Activated T-cell treated with anti-CD3 and anti-CD28 coated beads for 24 hours (primary cell): ENCODE results near the gene TBCD.
"Not testable (repeated sequence)": the region's sequence is repeated elsewhere in the genome, so short reads cannot be mapped to it uniquely, and the experiment has no call there.

Experiments used
- DNase-seq: peaks from one replicate; pipeline ENCODE4 v3.0.0-alpha.2; 2020; ENCODE audit warnings: low read depth

TBCD gene

DNA sequence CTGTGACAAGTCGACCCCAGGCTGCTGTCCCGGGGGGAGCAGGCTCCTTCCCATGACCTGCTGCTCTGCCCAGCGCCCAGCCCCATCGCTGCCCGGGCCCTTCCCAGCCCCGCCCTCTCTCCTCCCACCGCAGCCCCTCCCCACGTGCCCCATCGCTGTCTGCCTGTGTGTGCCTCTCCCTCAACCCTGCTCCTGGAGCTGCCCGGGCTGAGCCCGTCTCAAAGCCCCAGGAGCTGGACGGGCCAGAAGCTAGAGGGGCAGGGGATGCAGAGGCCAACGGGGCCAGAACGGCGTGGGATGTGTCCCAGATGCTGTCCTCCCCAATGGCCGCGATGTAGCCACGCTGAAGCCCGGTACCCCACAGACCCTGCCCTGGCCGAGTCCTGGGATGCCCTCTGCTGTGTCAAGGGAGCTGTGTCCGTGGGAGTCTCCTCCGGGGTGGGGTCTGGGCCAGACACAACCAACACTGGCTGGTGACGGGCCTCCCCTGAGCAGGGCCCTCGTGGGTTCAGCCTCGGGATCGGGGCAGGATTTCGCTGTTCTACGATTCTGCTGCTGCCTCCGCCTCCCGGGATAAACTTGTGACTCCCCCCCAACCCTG, 206.2 kb downstream of the TBCD start:
- no peak for DNase-seq

DNA sequence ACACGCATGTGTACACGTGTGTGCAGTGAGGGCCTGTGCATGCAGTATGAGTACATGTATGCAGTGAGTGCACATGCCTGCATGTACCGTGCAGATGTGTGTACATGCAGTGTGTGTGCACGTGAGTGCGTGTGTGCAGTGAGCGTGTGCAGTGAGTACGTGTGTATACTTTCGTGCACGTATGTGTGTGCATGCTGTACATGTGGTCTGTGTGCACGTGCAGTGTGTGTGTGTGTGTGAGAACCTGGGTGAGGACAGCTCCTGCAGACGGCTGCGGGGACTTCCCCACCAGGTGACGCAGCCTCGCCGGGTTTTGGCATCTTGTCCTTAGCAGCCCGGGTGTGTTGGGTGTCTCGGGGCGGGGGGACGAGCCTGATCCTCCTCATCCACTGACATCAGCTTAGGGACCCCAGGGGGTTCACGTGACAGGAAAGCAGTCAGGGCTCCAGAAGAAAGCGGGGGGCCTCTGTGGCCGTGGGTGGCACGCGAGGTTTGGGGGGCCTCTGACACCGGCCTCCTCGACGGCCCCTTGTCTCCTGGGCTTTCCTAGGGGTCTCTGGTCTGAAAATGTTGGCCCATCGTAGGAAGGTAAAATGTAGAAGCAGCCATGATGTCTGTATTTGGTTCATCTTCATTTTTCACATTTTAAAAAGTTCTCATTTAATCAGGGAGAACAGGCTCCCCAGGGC, 207.5 kb downstream of the TBCD start:
- no peak for DNase-seq

DNA sequence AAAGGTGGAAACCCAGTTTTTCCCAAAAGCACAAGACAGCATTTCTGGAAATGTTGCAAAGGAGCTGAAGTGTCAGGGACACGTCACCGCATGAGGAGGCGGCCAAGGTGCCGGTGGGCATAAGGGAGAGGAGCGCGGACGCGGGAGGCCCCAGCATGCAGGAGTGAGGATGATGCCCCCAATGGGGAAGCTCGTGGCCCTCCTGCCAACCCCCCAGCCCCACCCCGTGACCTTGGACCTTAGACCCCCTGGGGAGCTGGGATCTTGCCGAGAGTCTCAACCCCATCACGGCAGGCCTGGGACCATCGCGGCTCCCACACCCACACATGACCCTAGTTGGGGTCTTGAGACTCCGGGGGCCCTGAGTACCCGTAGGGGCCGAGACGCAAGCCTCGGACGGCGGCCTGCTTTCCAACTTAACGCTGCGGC, 208.1 kb downstream of the TBCD start:
- DNase-seq, result no peak

DNA sequence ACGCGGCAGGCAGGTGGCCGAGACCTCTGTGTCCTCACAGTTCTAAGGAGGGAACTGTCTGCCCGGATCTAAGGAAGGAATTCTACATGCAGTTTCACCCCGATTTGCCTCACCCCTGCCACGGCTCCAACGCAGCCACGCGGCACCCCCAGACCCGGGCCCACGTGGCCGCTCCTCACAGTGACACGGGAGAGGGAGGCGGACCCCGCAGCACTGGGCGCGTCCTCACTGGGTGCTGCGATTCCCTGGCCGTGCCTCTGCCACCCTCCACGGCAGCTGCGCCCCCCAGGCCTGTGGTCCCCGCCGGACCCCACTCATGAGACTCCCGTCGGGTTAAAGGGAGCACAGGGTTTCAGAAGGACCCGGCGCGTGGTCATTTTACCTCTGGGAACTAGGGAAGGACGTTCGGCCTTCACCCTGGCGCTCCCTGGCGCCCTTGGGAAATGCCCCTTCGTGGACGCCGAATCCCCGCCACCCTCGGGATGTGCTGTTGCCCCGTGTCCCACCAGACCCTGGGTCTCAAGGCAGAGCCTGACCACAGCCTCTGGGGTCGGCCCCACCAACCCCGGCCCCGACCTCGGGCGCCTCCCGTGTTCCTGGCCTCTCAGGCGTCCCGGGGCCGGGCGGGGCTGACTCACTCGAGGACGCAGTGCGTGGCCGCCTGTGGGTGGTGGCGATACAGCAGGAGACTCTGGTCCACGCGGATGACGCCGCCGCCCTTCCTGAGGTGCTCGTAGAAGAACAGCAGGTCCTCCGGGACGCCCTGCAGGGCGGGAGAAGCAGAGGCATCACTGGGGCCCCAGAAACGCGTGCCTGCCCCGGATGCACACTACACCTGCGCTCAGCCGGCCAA, 208.8 kb downstream of the TBCD start:
- no peak for DNase-seq

DNA sequence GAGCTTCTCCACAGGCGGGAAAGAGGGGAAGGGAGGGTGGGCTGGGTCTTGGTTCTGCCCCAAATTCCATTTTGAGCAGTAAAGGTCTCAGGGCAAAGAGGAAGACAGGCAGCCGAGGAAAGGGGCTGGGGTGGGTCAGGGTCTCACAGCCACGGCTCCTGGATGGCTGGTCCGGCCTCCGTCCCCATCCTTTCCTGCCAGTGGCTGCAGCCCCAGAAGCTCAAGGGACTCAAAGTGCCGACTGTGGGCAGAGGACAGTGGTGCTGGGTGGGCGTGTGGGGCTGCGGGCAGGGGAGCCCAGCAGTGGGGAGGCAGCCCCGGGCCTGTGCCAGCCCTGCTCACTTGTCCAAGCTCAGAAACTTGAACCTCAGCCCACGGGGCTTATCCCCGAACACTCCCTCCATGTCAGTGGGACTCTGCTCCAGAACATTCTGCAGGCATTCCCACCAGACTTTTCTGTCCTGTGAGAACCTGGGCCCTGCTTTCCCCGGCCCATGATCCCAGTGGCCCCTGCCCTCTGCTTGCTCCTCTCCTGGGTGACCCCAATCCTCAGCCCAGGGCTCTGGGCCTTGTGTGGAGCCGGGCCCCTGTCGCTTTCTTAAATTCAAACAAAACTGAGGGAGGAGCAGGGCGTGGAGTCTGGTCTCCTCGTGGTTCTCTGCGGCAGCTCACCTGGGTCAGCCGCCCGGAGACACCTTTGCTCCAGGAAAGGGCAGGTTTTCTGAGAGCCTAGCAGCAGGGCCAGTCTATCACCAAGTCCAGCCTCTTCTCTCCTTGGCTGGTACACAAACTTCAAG, 209.7 kb downstream of the TBCD start:
- DNase-seq, result no peak

DNA sequence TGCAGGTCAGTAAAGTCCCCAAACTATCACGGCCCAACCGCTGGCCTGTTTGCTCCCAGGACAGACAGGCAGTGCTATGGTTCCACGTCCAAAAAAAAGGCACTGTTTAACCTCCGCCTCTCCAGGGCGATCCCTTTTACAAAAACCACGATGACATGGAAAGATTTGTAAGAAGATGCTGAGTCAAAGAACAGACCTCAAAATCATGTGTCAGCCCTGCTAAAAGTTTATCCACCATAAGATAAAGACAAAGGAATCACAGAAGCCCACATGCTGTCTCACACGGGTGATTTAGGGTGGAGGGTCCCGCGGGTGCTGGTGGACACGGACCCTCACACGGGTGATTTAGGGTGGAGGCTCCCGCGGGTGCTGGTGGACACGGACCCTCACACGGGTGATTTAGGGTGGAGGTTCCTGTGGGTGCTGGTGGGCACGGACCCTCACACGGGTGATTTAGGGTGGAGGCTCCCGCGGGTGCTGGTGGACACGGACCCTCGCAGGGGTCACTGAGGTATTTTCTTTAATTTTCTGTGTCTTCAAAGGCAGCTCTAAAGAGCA, 210.4 kb downstream of the TBCD start:
- no peak for DNase-seq

DNA sequence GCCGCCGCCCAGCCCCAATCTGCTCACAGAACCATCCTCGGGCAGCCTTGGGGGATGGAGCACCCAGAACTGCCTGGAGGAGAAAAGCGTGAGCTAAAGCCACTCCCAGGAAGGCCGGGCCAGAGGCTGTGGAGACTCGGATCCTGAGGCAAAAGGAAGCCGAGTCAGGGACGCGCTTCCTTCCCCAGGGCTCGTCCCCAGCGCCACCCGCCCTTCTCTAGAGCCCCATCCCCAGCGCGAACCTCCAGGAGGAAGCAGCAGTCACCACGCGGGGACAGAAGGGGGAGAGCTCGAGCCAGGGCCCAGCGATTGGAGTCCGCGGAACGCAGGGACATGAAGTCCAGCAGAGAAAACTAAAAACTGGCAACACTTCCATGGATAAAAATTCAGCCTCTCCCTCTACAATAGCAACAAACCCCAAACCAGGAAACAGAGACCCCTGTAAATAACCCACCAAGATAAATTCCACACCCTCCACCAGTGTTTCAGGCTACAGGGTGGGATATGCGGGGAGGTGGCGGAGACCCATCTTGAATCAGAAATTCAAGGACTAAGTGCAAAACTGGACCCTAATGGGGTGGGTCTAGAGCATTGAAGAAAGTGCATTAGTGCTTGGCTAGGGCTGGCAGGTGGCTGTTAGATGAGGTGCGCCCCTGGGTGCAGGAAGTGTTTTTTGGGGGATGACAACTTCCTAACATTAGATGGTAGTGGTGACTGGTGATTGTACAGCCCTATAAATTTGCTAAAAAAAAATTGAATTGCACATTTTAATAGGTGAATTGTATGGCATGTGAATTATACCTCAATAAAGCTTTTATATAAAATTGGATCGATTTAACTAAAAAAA, 211.5 kb downstream of the TBCD start:
- no peak for DNase-seq

DNA sequence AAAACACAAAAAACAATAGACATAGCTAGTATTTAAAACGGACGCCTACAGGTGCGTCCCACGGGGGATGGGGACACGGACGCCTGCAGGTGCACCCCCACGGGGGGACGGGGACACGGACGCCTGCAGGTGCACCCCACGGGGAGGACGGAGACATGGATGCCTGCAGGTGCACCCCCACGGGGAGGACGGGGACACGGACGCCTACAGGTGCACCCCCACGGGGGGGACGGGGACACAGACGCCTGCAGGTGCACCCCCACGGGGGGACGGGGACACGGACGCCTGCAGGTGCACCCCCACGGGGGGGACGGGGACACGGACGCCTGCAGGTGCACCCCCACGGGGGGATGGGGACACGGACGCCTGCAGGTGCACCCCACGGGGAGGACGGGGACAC, 212.6 kb downstream of the TBCD start:
- not testable (repeated sequence) for DNase-seq

DNA sequence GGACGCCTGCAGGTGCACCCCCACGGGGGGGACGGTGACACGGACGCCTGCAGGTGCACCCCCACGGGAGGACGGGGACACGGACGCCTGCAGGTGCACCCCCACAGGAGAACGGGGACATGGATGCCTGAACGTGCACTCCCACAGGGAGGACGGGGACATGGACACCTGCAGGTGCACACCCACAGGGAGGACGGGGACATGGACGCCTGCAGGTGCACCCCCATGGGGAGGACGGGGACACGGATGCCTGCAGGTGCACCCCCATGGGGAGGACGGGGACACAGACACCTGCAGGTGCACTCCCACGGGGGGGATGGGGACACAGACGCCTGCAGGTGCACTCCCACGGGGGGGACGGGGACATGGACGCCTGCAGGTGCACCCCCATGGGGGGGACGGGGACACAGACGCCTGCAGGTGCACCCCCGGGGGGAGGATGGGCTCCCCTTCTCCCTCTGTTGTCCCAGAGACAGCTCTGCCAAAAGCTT, 213.0 kb downstream of the TBCD start:
- no peak for DNase-seq

DNA sequence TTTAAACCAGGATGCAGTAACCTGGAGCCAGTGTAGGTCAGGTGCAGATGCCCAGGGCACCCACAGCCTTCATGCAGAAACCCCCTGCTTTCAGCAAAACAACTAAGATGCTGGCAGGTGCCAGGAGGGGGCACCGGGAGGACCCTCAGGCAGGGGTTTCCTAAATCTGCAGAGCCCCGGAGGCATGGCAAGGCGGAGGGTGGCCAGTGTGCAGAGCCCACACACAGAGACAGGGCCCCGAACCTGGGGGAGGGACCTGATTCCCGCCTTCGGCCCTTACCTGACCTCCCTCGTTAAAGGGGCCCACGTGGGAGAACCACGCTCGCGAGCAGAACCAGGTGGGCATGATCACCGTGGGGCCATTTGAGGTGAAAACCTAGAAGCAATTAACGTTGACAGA, 213.5 kb downstream of the TBCD start:
- DNase-seq, result no peak

DNA sequence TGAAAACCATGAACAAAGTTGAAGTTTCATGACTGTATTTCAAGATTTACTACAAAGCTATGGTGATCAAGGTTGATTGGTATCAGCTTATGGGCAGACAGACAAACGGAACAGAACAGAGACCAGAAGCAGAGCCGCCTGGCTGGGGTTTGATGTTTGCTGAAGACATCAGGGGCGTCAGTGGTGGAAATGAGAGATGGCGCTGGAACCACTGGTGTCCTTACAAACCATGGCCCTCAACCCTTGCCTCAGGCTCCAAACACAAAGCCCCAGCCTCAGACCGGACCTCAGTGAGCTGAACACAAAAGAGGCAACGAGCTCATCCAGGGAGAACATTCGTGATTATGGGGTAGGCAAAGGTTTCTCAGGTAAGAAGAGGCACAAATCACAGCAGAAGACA, 214.6 kb downstream of the TBCD start:
- DNase-seq, result no peak

DNA sequence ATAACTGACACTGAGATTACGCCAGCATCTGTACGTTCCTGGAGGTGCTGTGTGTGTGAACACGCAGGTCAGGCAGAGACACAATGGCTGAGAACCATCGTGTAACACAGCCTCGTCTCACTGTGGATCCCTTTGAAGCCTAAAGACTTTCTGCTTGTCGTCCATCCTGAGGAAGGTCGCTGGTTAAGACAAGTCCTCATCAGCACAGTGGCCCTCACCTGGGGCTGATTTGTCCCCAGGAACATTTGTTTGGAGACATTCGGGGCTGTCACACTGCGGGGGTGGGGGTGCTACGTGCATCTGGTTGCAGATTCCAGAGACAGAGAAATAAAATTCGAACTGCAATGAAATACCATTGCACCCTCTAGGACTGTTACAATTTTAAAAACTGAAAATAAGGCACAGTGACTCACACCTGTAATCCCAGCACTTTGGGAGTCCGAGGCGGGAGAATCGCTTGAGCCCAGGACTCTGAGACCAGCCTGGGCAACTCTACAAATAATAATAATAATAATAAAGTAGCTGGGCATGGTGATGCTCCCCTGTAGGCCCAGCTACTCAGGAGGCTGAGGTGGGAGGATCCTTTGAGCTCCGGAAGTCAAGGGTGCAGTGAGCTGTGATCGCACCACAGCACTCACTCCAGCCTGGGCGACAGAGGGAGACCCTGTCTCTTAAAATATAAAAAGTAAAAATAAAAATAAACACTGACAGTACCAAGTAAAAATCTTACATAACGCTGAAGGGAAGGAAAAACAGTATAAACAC, 215.6 kb downstream of the TBCD start:
- no peak for DNase-seq

DNA sequence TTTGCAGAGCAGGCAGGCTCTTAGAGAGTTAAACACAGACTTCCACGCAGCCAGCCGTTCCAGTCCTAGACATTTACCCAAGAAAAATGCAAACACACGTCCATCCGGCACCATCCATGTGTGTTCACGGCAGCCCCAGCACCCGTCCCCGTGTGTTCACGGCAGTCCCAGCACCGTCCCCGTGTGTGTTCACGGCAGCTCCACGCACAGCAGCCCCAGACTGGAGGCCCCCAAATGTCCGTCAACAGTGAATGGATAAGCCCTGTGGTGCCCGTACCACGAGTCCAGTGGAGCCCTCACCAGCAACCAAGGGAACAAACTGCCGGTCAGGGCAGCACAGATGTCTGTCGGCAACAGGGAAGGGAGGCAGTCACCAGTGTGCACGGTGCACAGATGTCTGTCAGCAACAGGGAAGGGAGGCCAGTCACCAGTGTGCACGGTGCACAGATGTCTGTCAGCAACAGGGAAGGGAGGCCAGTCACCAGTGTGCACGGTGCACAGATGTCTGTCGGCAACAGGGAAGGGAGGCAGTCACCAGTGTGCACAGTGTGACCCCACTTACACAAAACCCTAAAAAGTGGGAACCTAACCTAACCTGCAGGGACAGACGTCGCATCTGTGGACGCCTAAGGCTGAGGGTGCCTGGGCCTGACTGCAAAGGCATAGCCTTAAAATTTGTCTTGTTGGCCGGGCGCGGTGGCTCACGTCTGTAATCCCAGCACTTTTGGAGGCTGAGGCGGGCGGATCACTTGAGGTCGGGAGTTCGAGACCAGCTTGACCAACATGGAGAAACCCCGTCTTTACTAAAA, 216.4 kb downstream of the TBCD start:
- DNase-seq, result not testable (repeated sequence)

DNA sequence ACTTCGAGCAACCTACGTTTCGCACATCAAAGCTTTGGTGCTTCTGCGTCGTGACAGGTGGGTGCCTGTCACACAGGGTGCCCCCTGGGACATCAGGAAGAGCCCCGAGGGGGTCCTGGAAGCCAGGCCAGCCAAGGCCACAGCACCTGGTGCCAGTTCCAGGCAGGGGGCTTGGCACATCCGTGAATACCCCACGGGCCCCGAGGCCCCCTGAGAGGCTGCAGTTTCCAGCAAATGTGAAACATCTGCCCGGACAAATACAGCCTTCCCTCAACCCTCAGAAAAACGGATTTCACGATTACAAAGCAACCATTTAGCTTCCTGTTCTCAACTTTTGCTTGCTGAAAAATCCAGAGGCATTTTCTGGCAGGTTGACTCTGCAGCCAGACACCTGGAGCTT, 218.2 kb downstream of the TBCD start:
- no peak for DNase-seq

DNA sequence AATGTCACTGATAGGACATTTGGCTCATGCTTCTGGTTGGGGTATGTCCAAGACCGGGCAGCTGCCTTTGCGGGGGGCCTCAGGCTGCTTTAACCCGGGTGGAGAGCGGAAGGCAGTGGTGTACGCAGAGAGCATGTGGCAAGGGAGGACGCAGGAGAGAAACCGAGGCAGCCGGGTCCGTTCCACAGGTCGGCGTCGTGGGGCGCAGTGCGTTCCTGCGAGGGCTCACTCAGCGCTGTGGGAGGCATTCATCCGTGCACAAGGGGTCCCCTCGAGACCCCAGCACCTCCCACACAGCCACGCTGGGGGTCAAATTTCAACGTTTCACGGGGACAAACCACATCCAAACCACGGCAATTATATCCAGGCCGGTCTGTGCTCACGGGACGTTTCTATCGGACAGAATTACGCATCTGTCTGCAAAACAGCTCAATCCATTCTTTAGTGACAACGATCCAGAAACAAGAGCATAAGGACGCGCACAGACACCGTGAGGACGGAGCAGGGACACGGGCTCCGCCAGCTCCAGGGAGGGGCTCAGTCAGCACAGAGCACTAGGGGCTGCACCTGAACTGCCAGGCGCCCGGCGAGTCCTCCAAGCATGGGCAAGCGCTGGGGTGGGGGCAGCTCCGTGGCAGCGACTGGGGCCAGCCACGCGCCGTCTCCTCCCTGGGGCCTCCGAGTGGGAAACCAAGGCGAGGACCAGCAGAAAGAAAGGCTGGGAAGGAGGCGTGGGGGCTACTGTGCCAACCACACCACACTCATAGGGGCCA, 219.1 kb downstream of the TBCD start:
- DNase-seq, result no peak

DNA sequence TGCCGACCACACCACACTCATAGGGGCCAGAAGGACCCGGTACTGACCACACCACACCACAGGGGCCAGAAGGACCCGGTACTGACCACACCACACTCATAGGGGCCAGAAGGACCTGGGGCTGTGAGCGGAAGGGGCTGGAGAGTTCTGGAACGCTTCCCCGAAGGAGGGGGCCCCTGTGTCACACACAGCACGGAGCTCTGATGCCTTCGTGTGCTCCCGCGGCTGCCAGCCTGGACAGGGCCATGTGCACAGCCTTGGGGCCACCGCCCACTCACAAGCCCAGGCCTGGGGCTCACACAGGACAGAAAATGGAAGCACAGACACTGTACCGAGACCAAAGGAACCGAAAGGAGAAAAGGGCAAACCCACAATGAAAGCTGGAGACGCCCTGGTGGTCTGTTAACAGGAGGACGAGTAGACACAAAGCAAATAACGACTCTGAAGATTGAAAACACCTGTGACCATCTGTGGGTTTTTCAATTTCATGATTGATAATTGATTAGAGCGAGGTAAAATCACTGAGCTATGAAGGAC, 221.0 kb downstream of the TBCD start:
- DNase-seq, result no peak

DNA sequence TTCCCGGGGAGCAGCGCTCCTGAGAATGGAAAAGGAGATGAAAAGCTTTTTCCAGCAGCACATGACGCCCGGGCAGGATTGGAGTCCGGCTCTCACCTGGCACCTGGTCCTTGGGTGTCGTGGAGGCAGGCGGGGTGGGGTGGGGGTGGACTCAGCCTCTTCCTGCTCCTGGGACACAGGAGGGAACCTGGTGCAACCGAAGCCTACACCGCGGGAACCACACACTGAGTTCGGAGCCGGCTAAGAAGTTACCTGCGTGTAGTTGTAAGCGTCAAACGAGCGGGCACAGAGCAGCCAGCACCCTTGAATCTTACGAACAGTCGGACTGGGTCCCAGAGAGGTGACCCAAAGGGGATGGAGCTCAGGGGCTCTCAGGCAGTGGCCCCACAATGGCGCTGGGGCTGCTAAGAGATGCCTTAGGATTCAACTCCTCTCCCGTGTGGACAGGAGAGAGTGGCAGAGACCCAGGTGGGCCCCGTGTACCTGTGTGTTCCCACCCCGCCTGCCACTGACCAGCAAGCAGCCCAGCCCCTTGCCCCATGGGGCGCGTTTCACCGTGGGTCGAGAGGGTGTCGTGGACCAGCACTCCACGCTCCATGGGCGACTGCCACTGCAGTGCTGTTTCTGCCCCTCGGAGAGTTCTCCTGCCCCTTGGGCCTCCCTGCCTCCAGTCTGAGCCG, 221.7 kb downstream of the TBCD start:
- DNase-seq, result no peak
